NCI-H2196 (cell line): ENCODE data around the gene KDM4D.
"Not testable (repeated sequence)": the region's sequence is repeated elsewhere in the genome, so short reads cannot be mapped to it uniquely, and the experiment has no call there.

Experiments used
- DNase-seq: peaks from one replicate; lab custom pipeline; 2025; ENCODE audit not compliant: unreplicated experiment; lab: John Stamatoyannopoulos, UW

The KDM4D gene

DNA sequence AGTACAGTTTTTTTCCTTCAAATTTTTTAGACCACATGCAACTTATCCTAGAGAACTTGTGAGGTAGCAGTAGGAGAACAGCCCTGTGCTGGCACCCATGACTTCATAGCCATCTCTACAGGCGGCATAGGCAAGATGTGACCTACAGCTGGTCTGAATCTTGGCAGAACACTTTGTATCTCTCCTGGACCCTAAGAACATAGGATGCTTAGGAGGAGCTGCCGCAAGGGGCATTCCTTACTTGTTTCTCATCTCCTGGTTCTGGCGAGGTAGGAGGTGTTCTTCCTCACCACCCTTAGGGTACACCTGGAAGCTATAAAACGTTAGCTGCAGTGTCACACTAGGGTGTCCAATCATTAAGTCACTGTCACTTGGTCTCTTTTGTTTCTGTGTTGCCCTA, 16.5 kb upstream of the KDM4D start:
- no peak for DNase-seq

DNA sequence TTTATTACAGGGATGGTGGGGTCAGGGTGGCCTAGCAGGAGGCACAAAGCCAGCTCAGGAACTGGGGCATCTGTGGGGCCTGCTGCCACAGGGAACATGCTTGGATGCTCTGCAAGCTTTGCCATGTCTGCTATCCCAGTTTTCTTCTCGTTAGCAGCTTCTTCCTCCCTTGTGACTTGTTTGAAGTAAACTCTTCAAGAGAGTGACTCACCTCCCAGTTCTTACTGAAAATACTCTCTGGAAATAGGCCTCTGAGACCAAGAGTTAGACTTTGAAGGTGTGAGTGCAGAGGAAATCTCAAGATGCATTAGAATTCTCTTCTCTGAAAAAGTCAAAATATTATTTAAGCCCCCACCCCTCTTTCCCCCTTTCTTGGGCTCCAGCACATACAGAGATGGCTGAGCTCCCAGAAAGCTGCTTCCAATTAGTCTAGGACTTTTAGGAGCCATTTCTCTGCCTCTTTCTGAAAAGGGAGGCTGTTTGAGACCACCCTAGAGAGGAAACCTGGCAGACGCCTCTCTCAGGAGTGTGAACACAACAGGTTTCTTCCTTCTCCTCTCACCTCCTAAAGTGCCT, 15.3 kb upstream of the KDM4D start:
- no peak for DNase-seq

DNA sequence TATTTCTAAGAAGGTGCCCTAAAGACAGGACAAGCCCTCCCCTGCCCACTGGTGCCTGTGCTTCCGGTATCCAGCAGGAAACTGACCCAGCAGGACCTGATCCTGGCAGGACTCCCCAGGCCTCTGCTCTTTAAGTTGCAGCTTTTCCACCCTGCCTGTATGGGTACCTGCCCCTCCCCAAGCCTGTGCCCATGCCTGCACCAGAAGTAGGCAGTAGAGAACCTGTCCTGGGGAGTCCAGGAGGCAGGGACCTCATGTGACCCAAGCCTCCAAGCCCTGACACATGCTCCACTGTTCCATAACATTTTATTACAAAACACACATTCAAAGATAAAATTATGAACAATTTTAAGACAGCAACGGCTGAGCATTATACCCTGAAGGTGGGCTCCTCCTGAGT, 14.3 kb upstream of the KDM4D start:
- DNase-seq, result no peak

DNA sequence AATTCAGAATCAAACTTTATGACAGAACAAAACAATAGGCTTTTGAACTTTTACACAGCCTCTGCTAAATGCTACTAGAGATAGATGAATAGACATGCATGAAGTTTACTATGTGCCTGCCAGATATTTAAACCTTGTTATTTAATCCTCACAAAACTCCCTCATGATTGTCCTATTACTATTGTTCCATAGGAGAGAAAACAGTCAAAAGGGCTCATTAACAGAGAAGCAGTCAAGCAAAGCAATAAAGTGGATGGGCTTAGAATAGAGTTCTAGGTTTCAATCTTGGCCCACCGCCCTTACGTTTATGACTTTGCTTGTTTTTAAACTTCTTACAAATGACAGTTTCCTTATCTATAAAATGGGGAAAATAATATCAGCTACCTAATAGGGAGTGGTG, 13.0 kb upstream of the KDM4D start:
- peak; percentile 7 for DNase-seq

DNA sequence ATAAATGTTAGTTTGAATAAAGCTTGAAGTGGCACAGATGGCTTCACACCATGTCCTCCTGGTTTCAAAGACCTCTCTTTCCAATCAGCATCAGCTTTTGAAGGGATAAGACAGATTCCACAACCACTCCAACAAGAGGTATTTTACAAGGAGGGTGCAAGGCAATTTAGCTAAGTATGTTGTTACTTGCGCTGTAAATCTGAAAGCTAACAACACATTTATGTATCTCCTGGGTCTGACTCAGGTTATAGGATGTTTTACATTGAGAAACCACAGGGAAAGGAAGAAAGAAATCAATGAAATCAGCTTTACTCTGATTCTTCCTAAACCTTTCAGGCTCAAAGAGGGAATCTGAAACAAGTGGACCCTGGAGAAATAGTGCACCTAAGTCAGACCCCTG, 12.3 kb upstream of the KDM4D start:
- no peak for DNase-seq

DNA sequence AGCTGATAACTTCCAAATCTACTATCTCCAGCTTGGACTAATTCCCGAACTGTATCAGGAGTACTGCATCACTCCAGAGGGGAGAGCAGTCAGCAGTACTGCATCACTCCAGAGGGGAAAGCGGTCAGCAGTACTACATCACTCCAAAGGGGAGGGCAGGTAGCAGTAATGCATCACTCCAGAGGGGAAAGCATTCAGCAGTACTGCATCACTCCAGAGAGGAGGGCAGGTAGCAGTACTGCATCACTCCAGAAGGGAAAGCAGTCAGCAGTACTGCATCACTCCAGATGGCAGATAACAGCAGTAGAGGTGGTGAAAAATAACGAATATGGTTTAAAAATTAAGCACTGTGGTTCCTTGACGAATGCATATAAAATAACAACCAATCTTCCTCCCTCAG, 8.6 kb upstream of the KDM4D start:
- DNase-seq, result no peak

DNA sequence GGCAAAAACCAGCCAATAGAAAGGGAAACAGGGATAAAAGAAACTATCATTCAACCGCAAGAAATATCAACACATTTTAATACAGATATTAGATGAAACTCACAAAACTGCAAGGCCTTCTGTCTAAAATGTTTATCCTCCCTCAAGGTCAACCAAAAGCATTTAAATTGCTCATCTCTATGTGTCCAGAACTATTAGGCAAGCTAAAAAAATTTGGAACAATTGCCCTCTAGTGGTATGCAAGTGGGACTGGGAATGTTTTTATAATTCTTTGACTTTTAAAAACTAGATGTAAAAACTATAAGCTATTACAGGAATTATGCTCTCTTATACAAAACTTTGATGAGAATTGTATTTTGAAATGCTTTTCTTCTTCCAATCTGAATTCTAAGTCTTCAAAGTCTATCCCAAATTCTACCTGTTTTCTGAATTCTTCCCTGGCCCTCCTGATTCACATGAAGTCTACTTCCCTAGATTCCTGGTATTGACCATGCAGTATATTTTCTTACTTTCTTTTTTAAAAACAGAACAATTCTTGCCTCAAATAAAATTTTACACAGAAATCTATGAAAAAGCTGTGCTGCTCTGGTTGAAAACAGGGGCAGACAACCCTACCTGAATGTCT, 5.1 kb upstream of the KDM4D start:
- DNase-seq, result peak; percentile 5

DNA sequence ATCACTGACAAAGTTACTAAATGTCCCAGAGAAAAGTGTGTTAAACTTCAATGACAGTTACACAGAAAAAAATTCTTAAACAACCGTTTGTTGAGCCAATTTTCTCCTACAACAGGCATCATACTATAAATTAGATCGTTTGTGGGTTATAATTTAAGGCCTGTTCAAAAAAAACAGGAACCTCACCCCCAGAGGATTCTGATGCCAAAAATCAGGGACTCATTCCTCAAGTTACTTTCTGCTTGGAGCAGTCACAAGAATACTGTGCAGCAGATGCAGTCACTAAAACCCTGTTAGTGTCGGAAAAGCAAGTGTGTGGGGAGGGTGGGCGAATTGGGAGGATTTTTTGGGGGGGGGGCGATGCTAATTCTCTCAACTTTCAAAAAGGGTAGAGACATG, 810 bp upstream of the KDM4D start:
- no peak for DNase-seq

DNA sequence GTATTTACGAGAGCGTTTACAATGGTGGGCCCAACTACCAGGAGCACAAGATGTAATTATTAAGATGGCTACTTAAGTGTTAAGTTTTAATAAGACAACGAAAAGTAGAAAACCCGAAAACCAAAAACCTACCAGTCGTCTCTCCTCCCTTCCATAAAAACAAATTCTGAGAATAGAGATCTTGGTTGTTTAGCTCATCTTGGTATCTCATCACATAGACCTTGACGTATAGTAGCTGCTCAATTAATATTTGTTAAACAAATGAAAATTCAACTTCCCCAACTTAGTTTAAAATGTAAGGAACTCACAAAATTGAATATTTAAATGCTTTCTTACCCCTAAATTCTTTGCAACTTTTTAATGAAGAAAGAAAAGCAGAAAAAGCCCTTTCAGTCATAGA, 669 bp downstream of the KDM4D start:
- DNase-seq, result no peak

DNA sequence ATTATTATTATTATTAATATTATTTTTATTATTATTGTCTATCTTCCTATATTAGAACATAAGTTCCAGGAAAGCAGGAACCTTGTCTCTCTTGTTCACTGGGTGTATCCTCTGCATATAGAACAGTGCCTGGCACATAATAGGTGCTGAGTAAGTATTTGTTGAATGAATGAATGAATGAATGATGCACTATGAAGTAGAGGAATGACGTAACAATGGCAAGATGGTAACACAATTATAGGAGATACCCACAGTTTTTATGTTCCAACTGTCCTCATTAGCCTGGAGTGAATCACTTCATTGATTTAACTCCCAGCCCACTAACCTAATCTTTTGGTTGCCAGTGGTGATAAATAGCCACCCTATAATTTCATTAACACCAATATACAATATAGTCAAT, 2.1 kb downstream of the KDM4D start:
- no peak for DNase-seq

DNA sequence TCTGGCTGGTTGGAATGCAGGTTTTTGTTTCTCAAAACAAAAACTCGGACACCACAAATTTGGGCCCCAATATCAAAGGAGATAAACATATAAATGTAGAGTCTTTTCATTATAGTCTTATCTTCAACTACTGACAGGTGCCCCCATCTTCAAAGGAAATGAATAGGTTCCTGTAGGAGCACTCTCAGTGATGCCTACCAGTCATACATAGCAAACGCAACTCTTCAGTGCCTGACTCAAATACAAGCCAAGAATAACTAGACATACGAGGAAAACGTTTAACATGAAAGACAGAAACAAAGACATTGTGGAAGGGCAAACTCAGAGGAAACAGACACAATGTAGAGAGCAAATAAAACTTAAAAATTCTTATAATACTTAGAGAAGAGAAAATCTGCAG, 13.9 kb downstream of the KDM4D start:
- DNase-seq, result no peak

DNA sequence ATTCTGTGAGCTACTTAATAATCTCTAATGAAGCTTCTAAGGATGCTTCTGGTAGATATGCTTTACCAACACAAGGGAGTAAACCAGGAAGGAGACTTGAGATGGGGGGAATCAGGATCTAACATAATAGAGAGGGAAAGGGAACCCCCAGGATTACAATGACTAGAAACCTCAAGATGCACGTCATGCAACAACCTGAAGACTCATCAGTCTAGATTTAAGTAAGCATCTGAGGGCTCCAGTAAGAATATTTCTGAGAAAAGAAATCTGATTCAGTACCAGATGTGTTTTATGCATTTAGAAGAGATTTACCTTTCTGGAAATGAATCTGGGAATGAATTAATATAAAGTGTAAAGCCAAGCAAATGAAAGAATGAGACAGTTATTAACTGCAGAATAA, 15.2 kb downstream of the KDM4D start:
- DNase-seq, result no peak

DNA sequence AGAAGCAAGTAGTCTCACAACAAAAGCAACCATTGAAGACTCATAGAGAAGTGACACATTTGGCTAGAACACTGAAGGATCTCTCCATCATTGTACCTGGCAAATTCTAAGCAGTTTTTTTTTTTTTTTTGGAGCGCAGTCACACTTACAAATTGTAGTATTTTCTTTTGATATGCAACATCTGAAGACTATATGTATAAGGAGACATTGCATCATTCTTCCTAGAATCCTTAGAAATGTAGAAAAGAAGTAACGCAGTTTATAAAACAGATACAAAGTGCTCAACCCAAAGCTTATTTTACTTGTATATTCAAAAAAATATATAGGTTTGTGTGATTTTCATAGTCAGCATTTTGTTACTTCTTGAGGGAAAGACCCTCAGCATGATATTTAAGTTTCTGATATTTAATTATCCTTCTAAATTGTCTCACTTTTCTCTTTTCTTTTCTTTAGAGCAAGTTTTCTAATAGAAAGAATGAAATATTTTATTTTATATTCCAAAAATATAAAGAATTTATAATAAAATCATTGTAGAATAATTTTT, 20.0 kb downstream of the KDM4D start:
- no peak for DNase-seq

DNA sequence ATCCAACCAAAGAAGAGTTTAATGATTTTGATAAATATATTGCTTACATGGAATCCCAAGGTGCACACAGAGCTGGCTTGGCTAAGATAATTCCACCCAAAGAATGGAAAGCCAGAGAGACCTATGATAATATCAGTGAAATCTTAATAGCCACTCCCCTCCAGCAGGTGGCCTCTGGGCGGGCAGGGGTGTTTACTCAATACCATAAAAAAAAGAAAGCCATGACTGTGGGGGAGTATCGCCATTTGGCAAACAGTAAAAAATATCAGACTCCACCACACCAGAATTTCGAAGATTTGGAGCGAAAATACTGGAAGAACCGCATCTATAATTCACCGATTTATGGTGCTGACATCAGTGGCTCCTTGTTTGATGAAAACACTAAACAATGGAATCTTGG, 23.9 kb downstream of the KDM4D start:
- DNase-seq, result no peak

DNA sequence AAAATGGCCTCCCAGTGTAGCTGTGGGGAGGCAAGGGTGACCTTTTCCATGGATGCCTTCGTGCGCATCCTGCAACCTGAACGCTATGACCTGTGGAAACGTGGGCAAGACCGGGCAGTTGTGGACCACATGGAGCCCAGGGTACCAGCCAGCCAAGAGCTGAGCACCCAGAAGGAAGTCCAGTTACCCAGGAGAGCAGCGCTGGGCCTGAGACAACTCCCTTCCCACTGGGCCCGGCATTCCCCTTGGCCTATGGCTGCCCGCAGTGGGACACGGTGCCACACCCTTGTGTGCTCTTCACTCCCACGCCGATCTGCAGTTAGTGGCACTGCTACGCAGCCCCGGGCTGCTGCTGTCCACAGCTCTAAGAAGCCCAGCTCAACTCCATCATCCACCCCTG, 24.8 kb downstream of the KDM4D start:
- no peak for DNase-seq

DNA sequence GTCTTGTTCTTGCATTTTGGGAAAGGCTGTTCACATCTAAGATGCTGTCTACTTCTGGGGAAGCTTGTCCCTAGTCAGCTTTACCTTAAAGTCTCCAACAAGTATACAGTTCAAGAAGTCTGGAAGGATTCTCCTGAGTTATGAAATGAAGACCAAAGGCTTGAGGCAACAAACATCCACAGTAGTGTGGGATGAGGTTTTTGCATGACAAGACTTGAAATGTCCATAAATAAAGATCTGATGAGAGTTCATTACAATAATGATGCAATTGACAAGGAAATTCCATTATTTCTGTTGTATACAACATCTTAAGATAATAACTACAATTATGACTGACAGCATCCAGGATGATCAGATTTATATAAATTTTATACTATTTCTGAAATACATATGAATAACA, 30.2 kb downstream of the KDM4D start:
- no peak for DNase-seq

DNA sequence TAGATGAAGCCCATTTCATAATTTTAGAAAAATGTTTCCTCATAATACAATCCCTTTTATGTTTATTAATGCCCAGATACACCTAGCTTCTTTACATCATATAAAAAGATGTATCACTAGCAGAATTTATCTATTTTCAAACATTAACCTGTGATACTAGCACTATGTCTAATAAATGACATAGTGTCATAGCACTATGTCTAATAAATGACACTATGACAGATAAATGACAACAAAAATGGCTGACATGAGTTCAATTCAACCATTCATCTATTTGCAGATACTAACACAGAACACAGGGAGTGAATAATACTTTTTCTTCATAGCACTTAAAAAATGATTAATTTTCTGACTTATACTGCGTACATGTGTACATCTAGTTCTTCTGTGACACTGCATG, 32.1 kb downstream of the KDM4D start:
- no peak for DNase-seq

DNA sequence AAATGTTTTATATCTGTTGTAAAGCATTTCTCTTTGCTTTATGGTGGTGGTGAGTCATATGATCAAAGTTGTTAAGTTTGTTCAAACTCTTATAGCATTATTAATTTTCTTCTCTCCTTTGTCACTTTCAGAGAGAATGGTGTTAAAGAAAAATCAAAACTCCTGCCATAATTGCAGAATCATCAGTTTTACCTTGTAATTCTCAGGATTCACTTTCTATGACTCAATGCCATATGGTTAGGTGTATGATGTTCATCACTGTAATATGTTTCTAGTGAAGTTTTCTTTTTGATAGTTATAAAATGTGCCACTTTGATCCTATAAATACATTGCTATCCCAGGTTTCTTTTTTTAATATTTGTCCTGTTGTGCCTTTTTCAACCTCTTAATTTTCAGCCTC, 37.9 kb downstream of the KDM4D start:
- DNase-seq, result no peak

DNA sequence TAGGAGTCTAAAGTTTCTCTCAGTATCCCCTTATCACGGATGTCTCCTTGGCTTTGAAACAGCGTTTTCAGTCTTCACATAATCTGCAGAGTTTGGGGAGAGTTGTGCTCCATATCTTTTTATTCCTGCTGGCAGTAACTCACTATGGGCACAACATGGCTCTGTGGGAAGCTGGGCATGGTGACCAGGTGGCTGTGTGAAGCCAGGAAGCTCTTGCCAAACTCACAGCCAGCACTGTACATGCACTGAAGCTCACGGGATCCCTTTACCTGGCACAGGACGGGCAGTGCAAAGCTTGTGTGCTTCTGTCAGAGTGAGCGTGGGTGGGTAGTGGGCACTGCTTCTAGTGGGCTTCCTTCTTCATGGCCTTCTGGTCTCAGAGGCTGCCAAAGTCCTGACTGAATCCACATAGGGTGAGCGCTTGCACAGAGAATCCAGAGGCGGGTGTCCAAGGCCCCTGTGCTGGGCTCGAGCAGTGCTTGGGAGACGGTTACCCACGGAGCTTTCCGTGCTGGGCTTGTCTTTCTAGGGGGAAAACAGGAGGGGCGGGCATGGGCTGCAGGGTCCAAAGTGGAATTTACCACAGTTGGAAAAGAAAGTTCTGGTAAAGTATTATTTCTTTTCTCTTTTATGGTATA, 40.8 kb downstream of the KDM4D start:
- DNase-seq, result no peak

DNA sequence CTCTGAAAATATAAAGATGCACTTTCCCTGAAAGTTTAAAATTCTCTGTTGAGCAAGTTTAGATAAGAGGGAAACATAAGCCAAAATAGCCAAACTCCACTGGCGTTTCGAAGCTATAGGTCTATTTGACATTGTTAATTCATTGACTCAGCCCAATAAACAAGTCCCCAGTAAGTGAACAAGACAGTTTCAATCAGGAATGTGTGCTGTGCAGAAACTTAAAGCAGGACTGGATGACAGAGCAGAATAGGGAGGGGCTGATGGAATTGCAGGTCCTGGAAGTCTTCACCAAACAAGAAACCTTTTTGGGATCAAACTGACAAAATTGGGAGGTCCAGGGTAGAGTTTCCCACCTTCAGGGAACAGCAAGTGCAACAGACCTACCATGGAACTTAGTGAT, 42.6 kb downstream of the KDM4D start:
- DNase-seq, result no peak

DNA sequence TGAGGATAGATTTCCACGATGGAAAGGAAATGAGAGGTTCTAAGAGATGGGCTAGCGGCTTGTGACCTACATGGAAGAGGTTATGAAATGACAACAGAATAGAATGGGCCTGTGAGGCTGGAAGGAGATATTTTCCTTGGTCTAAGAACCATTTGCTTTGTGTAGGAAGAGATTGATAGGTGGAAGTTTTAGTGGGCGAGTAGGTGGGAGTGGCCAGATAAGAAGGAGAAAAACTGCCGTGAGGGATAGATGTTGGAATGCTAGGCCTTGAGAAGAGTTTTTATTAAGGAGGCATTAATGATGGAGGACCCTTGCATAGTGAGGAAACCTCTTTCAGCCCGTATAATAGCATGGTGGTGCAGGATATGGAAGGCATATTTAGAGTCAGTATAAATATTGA, 48.0 kb downstream of the KDM4D start:
- DNase-seq, result not testable (repeated sequence)

DNA sequence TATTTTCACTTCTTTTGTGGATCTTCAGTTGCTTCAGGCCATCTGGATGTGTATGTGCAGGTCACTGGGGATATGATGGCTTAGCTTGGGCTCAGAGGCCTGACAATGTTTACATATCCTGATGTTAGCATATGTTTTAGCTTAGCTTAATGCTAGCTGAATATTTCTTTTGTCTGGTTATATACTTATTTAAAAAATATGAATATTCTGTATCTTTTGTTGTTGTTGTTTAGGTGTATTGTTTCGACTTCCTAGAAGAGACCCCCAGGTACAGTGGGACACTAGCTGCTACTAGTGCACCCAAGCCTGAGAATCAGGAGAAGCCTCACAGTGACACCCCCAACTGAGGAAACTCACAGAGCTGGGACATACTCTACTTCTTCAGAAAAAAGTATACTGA, 51.4 kb downstream of the KDM4D start, which contains the start of gene KDM4E:
Gene KDM4E (plus strand): TSS at position 301 of the 400 bp plus-strand sequence. CDS start 300 bp downstream, outside the sequence.
- no peak for DNase-seq
